WTC11 (cell line): ENCODE measurements around the gene CCDC181. TPM values are rescaled to one million over a fixed set of nuclear protein-coding genes. Genes with fewer than 3 reads are reported as not detected.

Source experiments
- ATAC-seq: fragments of 200-7000 bp; cut with Tn5 transposase; 2 replicates; pipeline ENCODE4 v1.10.0; 2021; ENCODE audit warnings: mild to moderate bottlenecking, moderate library complexity
- CTCF ChIA-PET: fragments of 300-600 bp; sonication (Branson Sonifier 250); formaldehyde crosslinking; loops from one replicate; lab custom pipeline; 2021; ENCODE audit warnings: antibody characterized with exemption; lab: Charles Lee
- POLR2A ChIA-PET: fragments of 350-600 bp; sonication (Branson Sonifier 250); formaldehyde crosslinking; loops from one replicate; lab custom pipeline; 2021; ENCODE audit warnings: antibody characterized with exemption; lab: Charles Lee
- DNase-seq: peaks from one replicate; pipeline ENCODE4 v3.0.0; 2021; ENCODE audit warnings: low spot score
- H3K27ac Mint-ChIP-seq: 2 replicates; pipeline ENCODE4 v1.8.0; 2021; ENCODE audit warnings: mixed read lengths
- H3K27me3 Mint-ChIP-seq: 2 replicates; pipeline ENCODE4 v1.8.0; 2021; ENCODE audit warnings: low read depth, mild to moderate bottlenecking, moderate library complexity, mixed read lengths
- H3K36me3 Mint-ChIP-seq: 2 replicates; pipeline ENCODE4 v1.8.0; 2021; ENCODE audit warnings: mixed read lengths
- H3K4me1 Mint-ChIP-seq: 2 replicates; pipeline ENCODE4 v1.8.0; 2022; ENCODE audit warnings: mixed read lengths
- H3K4me3 Mint-ChIP-seq: 2 replicates; pipeline ENCODE4 v1.8.0; 2021; ENCODE audit warnings: mild to moderate bottlenecking, moderate library complexity, mixed read lengths
- H3K9me3 Mint-ChIP-seq: 2 replicates; pipeline ENCODE4 v1.8.0; 2021; ENCODE audit warnings: mixed read lengths
- CREB1 ChIP-seq: sonication (generic); formaldehyde crosslinking; IDR thresholded peaks from 2 replicates; pipeline ENCODE4 v1.8.0; 2023; ENCODE audit warnings: mild to moderate bottlenecking, missing genetic modification reagents
- GABPB1 ChIP-seq: sonication (generic); formaldehyde crosslinking; IDR thresholded peaks from 2 replicates; pipeline ENCODE4 v1.8.1; 2023; ENCODE audit warnings: mild to moderate bottlenecking, missing genetic modification reagents
- MXD4 ChIP-seq: fragments of 250-450 bp; sonication (Bioruptor Pico); IDR thresholded peaks from 2 replicates; pipeline ENCODE4 v1.8.0; 2021; ENCODE audit warnings: mild to moderate bottlenecking, moderate library complexity, borderline replicate concordance
- NFE2L1 ChIP-seq: sonication (generic); formaldehyde crosslinking; IDR thresholded peaks from 2 replicates; pipeline ENCODE4 v1.8.1; 2023; ENCODE audit warnings: missing genetic modification reagents
- OVOL2 ChIP-seq: fragments of 250-450 bp; sonication (Bioruptor Pico); IDR thresholded peaks from 2 replicates; pipeline ENCODE4 v1.9.0; 2021; ENCODE audit warnings: mild to moderate bottlenecking, borderline replicate concordance
- RELA ChIP-seq: sonication (generic); formaldehyde crosslinking; IDR thresholded peaks from 2 replicates; pipeline ENCODE4 v1.8.1; 2022; ENCODE audit warnings: missing genetic modification reagents, mild to moderate bottlenecking, borderline replicate concordance
- ZBTB21 ChIP-seq: sonication (generic); formaldehyde crosslinking; IDR thresholded peaks from 2 replicates; pipeline ENCODE4 v1.8.1; 2023; ENCODE audit warnings: mild to moderate bottlenecking, missing genetic modification reagents, borderline replicate concordance
- ZNF232 ChIP-seq: sonication (generic); formaldehyde crosslinking; IDR thresholded peaks from 2 replicates; pipeline ENCODE4 v1.8.0; 2022; ENCODE audit warnings: mild to moderate bottlenecking, missing genetic modification reagents
- ZNF263 ChIP-seq: sonication (generic); formaldehyde crosslinking; IDR thresholded peaks from 2 replicates; pipeline ENCODE4 v1.8.1; 2022; ENCODE audit warnings: low read depth, mild to moderate bottlenecking, moderate library complexity, missing genetic modification reagents
- total RNA-seq: library from RNA; stranded (reverse); gene quantifications from 3 replicates; pipeline ENCODE4 v1.2.3, GENCODE V29; 2021
- TF ChIP-seq, protein P1 (sequence below): sonication (generic); formaldehyde crosslinking; conservative IDR thresholded peaks from 2 replicates; pipeline ENCODE4 v1.8.1; 2022; ENCODE audit warnings: mild to moderate bottlenecking, missing genetic modification reagents
- TF ChIP-seq, protein P2 (sequence below): fragments of 200-600 bp; IDR thresholded peaks from 2 replicates; pipeline ENCODE4 v1.8.0; 2022; ENCODE audit warnings: antibody characterized with exemption
- TF ChIP-seq, protein P3 (sequence below): sonication (generic); formaldehyde crosslinking; IDR thresholded peaks from 2 replicates; pipeline ENCODE4 v1.8.1; 2022; ENCODE audit warnings: low read depth, mild to moderate bottlenecking, moderate library complexity, missing genetic modification reagents, borderline replicate concordance
- TF ChIP-seq, protein P4 (sequence below): sonication (generic); formaldehyde crosslinking; IDR thresholded peaks from 2 replicates; pipeline ENCODE4 v1.8.1; 2023; ENCODE audit warnings: mild to moderate bottlenecking, missing genetic modification reagents, borderline replicate concordance
- TF ChIP-seq, protein P5 (sequence below): sonication (generic); formaldehyde crosslinking; IDR thresholded peaks from 2 replicates; pipeline ENCODE4 v1.8.0; 2022; ENCODE audit warnings: mild to moderate bottlenecking, missing genetic modification reagents
- TF ChIP-seq, protein P6 (sequence below): sonication (generic); formaldehyde crosslinking; IDR thresholded peaks from 2 replicates; pipeline ENCODE4 v1.8.1; 2022; ENCODE audit warnings: mild to moderate bottlenecking, moderate library complexity, missing genetic modification reagents
- TF ChIP-seq, protein P7 (sequence below): sonication (generic); formaldehyde crosslinking; IDR thresholded peaks from 2 replicates; pipeline ENCODE4 v1.8.1; 2022; ENCODE audit warnings: missing genetic modification reagents, borderline replicate concordance

Gene CCDC181
- total RNA-seq, 1 experiment from 2014 or later: 1.5 TPM

DNA sequence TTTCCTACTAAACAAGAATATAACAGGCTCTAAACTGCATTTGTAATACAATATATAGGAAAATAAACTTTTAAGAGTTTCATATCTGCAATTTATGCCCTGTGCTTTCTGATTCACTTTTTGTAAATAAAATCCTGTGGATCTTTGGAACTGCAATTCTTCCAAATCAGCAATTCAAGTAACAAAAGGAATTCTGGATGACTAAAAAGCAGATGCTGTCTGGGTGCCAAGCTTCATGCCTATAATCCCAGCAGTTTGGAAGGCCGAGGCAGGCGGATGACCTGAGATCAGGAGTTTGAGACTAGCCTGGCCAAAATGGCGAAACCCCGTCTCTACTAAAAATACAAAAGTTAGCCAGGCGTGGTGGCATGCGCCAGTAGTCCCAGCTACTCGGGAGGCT lies 66.0 kb downstream of the CCDC181 start (continued):
- TF ChIP-seq, protein P1, sequence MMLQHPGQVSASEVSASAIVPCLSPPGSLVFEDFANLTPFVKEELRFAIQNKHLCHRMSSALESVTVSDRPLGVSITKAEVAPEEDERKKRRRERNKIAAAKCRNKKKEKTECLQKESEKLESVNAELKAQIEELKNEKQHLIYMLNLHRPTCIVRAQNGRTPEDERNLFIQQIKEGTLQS (CRISPR knock-in tag): no peak
- TF ChIP-seq RELA (CRISPR knock-in tag): no peak
- TF ChIP-seq OVOL2: no peak
- TF ChIP-seq, all 79 proteins: peak for 0

DNA sequence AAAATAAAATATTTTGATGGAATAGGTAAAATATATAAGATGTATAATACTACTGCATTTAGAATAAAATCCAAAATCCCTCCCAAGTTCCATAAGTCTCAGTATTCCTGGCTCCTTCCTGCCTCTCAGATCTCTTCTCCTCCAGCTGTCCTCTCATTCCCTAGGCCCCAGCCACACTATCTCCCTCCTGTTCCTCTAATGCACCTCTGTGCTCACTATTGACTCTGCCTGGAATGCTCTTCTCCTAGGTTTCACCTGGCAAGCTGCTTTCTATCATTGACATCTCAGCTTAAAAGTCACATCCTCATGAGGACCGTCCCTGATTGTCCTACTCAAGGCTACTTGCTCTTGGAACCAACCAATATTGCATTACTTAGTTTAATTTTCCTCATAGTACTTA lies 66.9 kb downstream of the CCDC181 start:
- Mint-ChIP-seq H3K27me3 (no peaks in the 10 kb centered on the region), H3K9me3 (no peaks in the 10 kb centered on the region), H3K36me3 (no peaks in the 10 kb centered on the region), H3K4me1 (no peaks in the 10 kb centered on the region), H3K27ac (no peak overlapping the region), H3K4me3 (no peak overlapping the region)
- TF ChIP-seq ZNF263 (no peak), CREB1 (no peak), ZNF232 (CRISPR knock-in tag) (no peak)
- no peak for DNase-seq
- ChIA-PET POLR2A (no interaction called here), CTCF (interaction anchor here (1.4 kb wide), 1 partner anchor 12 kb away, joined by 6 read pairs; no protein-coding TSS in a partner anchor)
- ATAC-seq: peak; percentile 52; the same call in 1 of the 2 replicates

DNA sequence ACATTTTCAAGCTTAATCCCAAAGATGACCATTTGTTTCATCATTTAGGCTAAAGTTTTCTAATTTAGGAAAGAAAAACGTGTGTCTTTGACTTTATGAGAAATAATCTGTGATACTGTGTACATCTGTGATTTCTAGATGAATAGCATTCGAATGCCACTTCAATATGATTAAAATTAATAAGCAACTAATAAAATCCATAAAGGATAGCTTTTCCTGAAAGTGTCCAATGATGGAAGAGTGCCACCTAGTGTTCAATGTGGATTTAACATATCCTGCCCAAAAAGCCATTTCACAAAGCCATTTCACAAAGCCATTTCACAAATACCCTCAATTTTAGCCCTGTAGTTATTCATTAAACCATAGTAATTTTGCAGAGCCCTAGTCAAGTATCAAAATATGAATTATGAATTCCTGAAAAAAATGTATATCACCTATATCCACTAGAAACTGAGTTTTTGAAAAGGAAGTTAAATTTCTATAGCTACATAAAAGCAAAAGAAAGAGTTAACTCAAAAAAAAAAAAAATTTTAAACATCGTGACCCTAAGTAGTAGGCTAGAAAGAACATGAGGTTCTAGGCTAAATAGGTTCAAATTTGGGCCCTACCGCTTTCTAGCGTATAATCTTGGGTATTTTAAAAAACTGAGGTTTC lies 78.8 kb downstream of the CCDC181 start:
- no peak for ATAC-seq
- POLR2A ChIA-PET: interaction anchor here (0.6 to 1.0 kb wide), 2 partner anchors 243 to 546 kb away, joined by 3 read pairs; no protein-coding TSS in a partner anchor
- Mint-ChIP-seq H3K36me3 (no peaks in the 10 kb centered on the region), H3K4me1 (no peaks in the 10 kb centered on the region), H3K4me3 (no peak overlapping the region), H3K27ac (no peak overlapping the region), H3K9me3 (0 out of 2 replicates have a peak, but pooled peaks cover 7% of the 10 kb centered on the region), H3K27me3 (no peaks in the 10 kb centered on the region)
- TF ChIP-seq, protein P2, sequence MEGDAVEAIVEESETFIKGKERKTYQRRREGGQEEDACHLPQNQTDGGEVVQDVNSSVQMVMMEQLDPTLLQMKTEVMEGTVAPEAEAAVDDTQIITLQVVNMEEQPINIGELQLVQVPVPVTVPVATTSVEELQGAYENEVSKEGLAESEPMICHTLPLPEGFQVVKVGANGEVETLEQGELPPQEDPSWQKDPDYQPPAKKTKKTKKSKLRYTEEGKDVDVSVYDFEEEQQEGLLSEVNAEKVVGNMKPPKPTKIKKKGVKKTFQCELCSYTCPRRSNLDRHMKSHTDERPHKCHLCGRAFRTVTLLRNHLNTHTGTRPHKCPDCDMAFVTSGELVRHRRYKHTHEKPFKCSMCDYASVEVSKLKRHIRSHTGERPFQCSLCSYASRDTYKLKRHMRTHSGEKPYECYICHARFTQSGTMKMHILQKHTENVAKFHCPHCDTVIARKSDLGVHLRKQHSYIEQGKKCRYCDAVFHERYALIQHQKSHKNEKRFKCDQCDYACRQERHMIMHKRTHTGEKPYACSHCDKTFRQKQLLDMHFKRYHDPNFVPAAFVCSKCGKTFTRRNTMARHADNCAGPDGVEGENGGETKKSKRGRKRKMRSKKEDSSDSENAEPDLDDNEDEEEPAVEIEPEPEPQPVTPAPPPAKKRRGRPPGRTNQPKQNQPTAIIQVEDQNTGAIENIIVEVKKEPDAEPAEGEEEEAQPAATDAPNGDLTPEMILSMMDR: peak; percentile 63; the same call in 1 of the 2 replicates
- TF ChIP-seq, protein P3, sequence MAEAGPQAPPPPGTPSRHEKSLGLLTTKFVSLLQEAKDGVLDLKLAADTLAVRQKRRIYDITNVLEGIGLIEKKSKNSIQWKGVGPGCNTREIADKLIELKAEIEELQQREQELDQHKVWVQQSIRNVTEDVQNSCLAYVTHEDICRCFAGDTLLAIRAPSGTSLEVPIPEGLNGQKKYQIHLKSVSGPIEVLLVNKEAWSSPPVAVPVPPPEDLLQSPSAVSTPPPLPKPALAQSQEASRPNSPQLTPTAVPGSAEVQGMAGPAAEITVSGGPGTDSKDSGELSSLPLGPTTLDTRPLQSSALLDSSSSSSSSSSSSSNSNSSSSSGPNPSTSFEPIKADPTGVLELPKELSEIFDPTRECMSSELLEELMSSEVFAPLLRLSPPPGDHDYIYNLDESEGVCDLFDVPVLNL (CRISPR knock-in tag): no peak
- CTCF ChIA-PET: interaction anchor here (0.6 to 4.1 kb wide), 32 partner anchors 11 to 1006 kb away, joined by 3 to 33 read pairs (median 4); partner anchors contain the start of genes ATP1B1, BLZF1, CCDC181 and NME7
- DNase-seq: no peak

DNA sequence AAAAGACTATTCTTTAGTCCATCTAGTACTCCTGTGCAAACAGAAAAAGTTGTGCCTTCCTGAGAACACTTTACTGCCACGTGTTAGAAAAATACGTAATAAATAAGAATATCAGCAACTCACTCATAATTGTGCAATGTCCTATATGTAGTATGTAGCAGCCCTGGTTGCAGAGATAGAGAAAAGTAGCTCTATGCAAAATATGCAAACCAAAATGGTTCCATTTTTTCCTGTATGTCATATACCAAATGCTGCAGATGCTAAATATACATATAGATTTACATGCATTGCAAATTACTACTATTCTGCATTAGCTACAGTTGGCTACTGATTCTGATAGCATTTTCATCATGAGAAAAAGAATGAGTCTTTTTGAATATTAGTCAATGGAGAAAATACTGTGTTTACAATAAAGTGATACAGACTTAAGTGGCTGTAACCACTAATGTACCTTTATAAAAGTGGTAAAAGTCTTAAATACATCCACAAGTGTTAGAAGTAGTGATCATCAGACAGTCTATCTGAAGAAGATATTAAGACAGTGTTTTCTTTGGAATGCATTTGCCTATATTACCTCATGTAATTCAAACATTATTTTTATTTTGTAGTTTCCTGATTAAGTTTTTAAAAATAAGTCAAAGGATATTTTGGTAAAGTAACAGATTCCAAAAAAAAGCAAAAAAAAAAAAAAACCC lies 79.4 kb downstream of the CCDC181 start:
- 0 out of 2 replicates have a peak, but pooled peaks cover under 1% of the 10 kb centered on the region for H3K9me3 Mint-ChIP-seq
- CTCF ChIA-PET: interaction anchor here (0.6 to 4.1 kb wide), 28 partner anchors 12 to 1005 kb away, joined by 3 to 33 read pairs (median 4); partner anchors contain the start of genes ATP1B1, BLZF1, CCDC181 and NME7
- POLR2A ChIA-PET: interaction anchor here (0.6 to 1.0 kb wide), 2 partner anchors 242 to 545 kb away, joined by 3 read pairs; no protein-coding TSS in a partner anchor
- ATAC-seq (no peak), DNase-seq (no peak)
- no peak overlapping the region for H3K4me3 Mint-ChIP-seq
- no peaks in the 10 kb centered on the region for H3K4me1 Mint-ChIP-seq
- no peaks in the 10 kb centered on the region for H3K36me3 Mint-ChIP-seq
- H3K27me3 Mint-ChIP-seq: no peaks in the 10 kb centered on the region
- H3K27ac Mint-ChIP-seq: no peak overlapping the region
- TF ChIP-seq, protein P4, sequence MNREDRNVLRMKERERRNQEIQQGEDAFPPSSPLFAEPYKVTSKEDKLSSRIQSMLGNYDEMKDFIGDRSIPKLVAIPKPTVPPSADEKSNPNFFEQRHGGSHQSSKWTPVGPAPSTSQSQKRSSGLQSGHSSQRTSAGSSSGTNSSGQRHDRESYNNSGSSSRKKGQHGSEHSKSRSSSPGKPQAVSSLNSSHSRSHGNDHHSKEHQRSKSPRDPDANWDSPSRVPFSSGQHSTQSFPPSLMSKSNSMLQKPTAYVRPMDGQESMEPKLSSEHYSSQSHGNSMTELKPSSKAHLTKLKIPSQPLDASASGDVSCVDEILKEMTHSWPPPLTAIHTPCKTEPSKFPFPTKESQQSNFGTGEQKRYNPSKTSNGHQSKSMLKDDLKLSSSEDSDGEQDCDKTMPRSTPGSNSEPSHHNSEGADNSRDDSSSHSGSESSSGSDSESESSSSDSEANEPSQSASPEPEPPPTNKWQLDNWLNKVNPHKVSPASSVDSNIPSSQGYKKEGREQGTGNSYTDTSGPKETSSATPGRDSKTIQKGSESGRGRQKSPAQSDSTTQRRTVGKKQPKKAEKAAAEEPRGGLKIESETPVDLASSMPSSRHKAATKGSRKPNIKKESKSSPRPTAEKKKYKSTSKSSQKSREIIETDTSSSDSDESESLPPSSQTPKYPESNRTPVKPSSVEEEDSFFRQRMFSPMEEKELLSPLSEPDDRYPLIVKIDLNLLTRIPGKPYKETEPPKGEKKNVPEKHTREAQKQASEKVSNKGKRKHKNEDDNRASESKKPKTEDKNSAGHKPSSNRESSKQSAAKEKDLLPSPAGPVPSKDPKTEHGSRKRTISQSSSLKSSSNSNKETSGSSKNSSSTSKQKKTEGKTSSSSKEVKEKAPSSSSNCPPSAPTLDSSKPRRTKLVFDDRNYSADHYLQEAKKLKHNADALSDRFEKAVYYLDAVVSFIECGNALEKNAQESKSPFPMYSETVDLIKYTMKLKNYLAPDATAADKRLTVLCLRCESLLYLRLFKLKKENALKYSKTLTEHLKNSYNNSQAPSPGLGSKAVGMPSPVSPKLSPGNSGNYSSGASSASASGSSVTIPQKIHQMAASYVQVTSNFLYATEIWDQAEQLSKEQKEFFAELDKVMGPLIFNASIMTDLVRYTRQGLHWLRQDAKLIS (CRISPR knock-in tag): no peak
- TF ChIP-seq GABPB1 (no peak), ZBTB21 (no peak), NFE2L1 (CRISPR knock-in tag) (no peak), MXD4 (CRISPR knock-in tag) (no peak)
- TF ChIP-seq, protein P5, sequence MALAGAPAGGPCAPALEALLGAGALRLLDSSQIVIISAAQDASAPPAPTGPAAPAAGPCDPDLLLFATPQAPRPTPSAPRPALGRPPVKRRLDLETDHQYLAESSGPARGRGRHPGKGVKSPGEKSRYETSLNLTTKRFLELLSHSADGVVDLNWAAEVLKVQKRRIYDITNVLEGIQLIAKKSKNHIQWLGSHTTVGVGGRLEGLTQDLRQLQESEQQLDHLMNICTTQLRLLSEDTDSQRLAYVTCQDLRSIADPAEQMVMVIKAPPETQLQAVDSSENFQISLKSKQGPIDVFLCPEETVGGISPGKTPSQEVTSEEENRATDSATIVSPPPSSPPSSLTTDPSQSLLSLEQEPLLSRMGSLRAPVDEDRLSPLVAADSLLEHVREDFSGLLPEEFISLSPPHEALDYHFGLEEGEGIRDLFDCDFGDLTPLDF: no peak
- TF ChIP-seq, protein P6, sequence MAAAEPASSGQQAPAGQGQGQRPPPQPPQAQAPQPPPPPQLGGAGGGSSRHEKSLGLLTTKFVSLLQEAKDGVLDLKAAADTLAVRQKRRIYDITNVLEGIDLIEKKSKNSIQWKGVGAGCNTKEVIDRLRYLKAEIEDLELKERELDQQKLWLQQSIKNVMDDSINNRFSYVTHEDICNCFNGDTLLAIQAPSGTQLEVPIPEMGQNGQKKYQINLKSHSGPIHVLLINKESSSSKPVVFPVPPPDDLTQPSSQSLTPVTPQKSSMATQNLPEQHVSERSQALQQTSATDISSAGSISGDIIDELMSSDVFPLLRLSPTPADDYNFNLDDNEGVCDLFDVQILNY (CRISPR knock-in tag): no peak
- TF ChIP-seq, protein P7, sequence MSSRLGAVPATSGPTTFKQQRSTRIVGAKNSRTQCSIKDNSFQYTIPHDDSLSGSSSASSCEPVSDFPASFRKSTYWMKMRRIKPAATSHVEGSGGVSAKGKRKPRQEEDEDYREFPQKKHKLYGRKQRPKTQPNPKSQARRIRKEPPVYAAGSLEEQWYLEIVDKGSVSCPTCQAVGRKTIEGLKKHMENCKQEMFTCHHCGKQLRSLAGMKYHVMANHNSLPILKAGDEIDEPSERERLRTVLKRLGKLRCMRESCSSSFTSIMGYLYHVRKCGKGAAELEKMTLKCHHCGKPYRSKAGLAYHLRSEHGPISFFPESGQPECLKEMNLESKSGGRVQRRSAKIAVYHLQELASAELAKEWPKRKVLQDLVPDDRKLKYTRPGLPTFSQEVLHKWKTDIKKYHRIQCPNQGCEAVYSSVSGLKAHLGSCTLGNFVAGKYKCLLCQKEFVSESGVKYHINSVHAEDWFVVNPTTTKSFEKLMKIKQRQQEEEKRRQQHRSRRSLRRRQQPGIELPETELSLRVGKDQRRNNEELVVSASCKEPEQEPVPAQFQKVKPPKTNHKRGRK (CRISPR knock-in tag): no peak
